Measurements from ENCODE around the gene PHGDH. TPM values are rescaled to one million over a fixed set of nuclear protein-coding genes. Genes with fewer than 3 reads are reported as not detected.
A peak's percentile ranks its signal among the peaks of the same experiment; 100 is the strongest.
"Not testable (repeated sequence)": the region's sequence is repeated elsewhere in the genome, so short reads cannot be mapped to it uniquely, and the experiment has no call there.

PHGDH gene
- total and polyA plus RNA-seq, 2 experiments from 2014 or later: 257 to 298 TPM

- DNase-seq: peak; percentile 54
- Histone ChIP-seq H3K9me2 (ENCODE audit: insufficient read depth) (no peaks in the 10 kb centered on the region), H3K4me3 (no peak overlapping the region), H3K79me2 (ENCODE audit: insufficient read depth) (no peaks in the 10 kb centered on the region), H3K27ac (no peak overlapping the region), H4K20me1 (ENCODE audit: insufficient read depth) (no peaks in the 10 kb centered on the region), H2AFZ (no peak overlapping the region), H3K9me3 (ENCODE audit: low read depth) (no peaks in the 10 kb centered on the region), H3K27me3 (replicated peaks; ENCODE audit: insufficient read depth) (no peaks in the 10 kb centered on the region), H3K9ac (no peak overlapping the region), H3K36me3 (ENCODE audit: low read depth) (no peaks in the 10 kb centered on the region), H3F3A (ENCODE audit: insufficient read depth) (no peaks in the 10 kb centered on the region; the same call in 1 of the 2 replicates), H3K4me2 (ENCODE audit: unreplicated experiment) (no peak overlapping the region), H3K4me1 (ENCODE audit: insufficient read depth) (peaks cover 3% of the 10 kb centered on the region; the same call in 1 of the 2 replicates)
- in situ Hi-C loops (cut with MboI): no loop called here
- 84 to 86% methylated on average over 2 of the region's 2 CpGs for WGBS, 2 experiments (ENCODE audit: low coverage in 1 of 2, low lambda C conversion rate in 2 of 2, missing lambda C conversion rate in 2 of 2)
- TF ChIP-seq EZH2 (IDR thresholded peaks at IDR 0.05; ENCODE audit: insufficient read depth, poor library complexity, severe bottlenecking) (no peak), EZH2phosphoT487 (IDR thresholded peaks at IDR 0.05; ENCODE audit: insufficient read depth, low read depth) (no peak)
Observed at GRCh38 chr1:119687434-119688079, 24.2 kb upstream of the PHGDH start.

- peaks cover 3% of the 10 kb centered on the region; the same call in 1 of the 2 replicates for H3K4me1 ChIP-seq (ENCODE audit: insufficient read depth)
Observed at GRCh38 chr1:119688810-119689209, 22.9 kb upstream of the PHGDH start.

GRCh38 chr1:119689511-119689910 is 22.2 kb upstream of the PHGDH start:
- Histone ChIP-seq H3K27ac (no peak overlapping the region), H3K4me3 (no peak overlapping the region), H3K79me2 (ENCODE audit: insufficient read depth) (no peaks in the 10 kb centered on the region), H3K9me2 (ENCODE audit: insufficient read depth) (no peaks in the 10 kb centered on the region), H3K4me1 (ENCODE audit: insufficient read depth) (peaks cover 3% of the 10 kb centered on the region; the same call in 1 of the 2 replicates), H4K20me1 (ENCODE audit: insufficient read depth) (no peaks in the 10 kb centered on the region), H3F3A (ENCODE audit: insufficient read depth) (no peaks in the 10 kb centered on the region), H3K27me3 (replicated peaks; ENCODE audit: insufficient read depth) (no peaks in the 10 kb centered on the region), H3K36me3 (ENCODE audit: low read depth) (no peaks in the 10 kb centered on the region), H3K9ac (no peak overlapping the region), H3K9me3 (ENCODE audit: low read depth) (no peaks in the 10 kb centered on the region), H2AFZ (no peak overlapping the region), H3K4me2 (ENCODE audit: unreplicated experiment) (no peak overlapping the region)
- DNase-seq: no peak
- TF ChIP-seq EZH2 (IDR thresholded peaks at IDR 0.05; ENCODE audit: insufficient read depth, poor library complexity, severe bottlenecking) (no peak), EZH2phosphoT487 (IDR thresholded peaks at IDR 0.05; ENCODE audit: insufficient read depth, low read depth) (no peak)
- in situ Hi-C loops (cut with MboI): no loop called here

More at GRCh38 chr1:119688810-119689209, 22.9 kb upstream of the PHGDH start:
- no peak overlapping the region for H2AFZ ChIP-seq
- no peak overlapping the region for H3K4me3 ChIP-seq
- in situ Hi-C loops (cut with MboI): no loop called here
- H3K79me2 ChIP-seq (ENCODE audit: insufficient read depth): no peaks in the 10 kb centered on the region
- H3K9ac ChIP-seq: no peak overlapping the region
- DNase-seq: no peak
- no peak overlapping the region for H3K4me2 ChIP-seq (ENCODE audit: unreplicated experiment)
- H3K36me3 ChIP-seq (ENCODE audit: low read depth): no peaks in the 10 kb centered on the region
- no peaks in the 10 kb centered on the region for H3K9me3 ChIP-seq (ENCODE audit: low read depth)
- H3F3A ChIP-seq (ENCODE audit: insufficient read depth): no peaks in the 10 kb centered on the region
- no peaks in the 10 kb centered on the region for H3K9me2 ChIP-seq (ENCODE audit: insufficient read depth)
- H3K27me3 ChIP-seq (replicated peaks; ENCODE audit: insufficient read depth): no peaks in the 10 kb centered on the region
- H3K27ac ChIP-seq: no peak overlapping the region
- H4K20me1 ChIP-seq (ENCODE audit: insufficient read depth): no peaks in the 10 kb centered on the region
- TF ChIP-seq EZH2phosphoT487 (IDR thresholded peaks at IDR 0.05; ENCODE audit: insufficient read depth, low read depth): no peak

GRCh38 chr1:119696863-119697262 is 14.9 kb upstream of the PHGDH start:
- in situ Hi-C loops (cut with MboI); H3K27me3 ChIP-seq (replicated peaks; ENCODE audit: insufficient read depth); DNase-seq; H2AFZ ChIP-seq; H3K4me3 ChIP-seq; H3K4me1 ChIP-seq (ENCODE audit: insufficient read depth); H3K9me2 ChIP-seq (ENCODE audit: insufficient read depth); H3K9me3 ChIP-seq (ENCODE audit: low read depth); H4K20me1 ChIP-seq (ENCODE audit: insufficient read depth); H3K36me3 ChIP-seq (ENCODE audit: low read depth); H3K27ac ChIP-seq; H3K9ac ChIP-seq; H3K79me2 ChIP-seq (ENCODE audit: insufficient read depth); H3K4me2 ChIP-seq (ENCODE audit: unreplicated experiment); H3F3A ChIP-seq (ENCODE audit: insufficient read depth): not testable (repeated sequence)
- WGBS, 2 experiments (ENCODE audit: low coverage in 1 of 2, low lambda C conversion rate in 2 of 2, missing lambda C conversion rate in 2 of 2): 46 to 57% methylated on average over 4 of the region's 4 CpGs

DNA sequence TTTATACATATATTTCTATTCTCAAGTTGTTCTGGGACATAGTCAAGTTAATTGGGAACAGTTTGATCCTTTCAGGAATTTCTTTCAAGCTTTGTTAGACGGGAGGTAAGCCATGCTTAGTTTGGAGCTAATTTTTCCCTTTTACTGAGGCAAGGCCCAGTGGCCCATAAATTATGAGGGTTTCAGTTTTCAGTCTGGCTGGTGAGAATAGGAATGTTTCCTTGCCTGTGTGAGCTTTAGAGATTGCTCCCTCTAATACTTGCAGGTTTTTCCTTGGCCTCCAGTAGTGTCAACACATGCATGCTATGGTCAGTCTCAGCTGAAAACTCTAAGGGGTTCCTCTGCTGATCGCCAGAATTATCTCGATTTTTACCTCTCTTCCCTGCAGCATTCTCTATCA is 14.1 kb upstream of the PHGDH start:
- Histone ChIP-seq H3K4me3 (no peak overlapping the region), H3K9me3 (ENCODE audit: low read depth) (no peaks in the 10 kb centered on the region), H3K27me3 (replicated peaks; ENCODE audit: insufficient read depth) (no peaks in the 10 kb centered on the region), H3K4me1 (ENCODE audit: insufficient read depth) (0 out of 2 replicates have a peak, but pooled peaks cover 2% of the 10 kb centered on the region), H3K9ac (no peak overlapping the region), H3F3A (ENCODE audit: insufficient read depth) (no peaks in the 10 kb centered on the region), H2AFZ (no peak overlapping the region), H4K20me1 (ENCODE audit: insufficient read depth) (no peaks in the 10 kb centered on the region), H3K79me2 (ENCODE audit: insufficient read depth) (no peaks in the 10 kb centered on the region), H3K9me2 (ENCODE audit: insufficient read depth) (no peaks in the 10 kb centered on the region), H3K27ac (no peak overlapping the region), H3K4me2 (ENCODE audit: unreplicated experiment) (no peak overlapping the region), H3K36me3 (ENCODE audit: low read depth) (no peaks in the 10 kb centered on the region)
- in situ Hi-C loops (cut with MboI): no loop called here
- DNase-seq: no peak
- 29 to 30% methylated on average over 3 of the region's 3 CpGs for WGBS, 2 experiments (ENCODE audit: low coverage in 1 of 2, low lambda C conversion rate in 2 of 2, missing lambda C conversion rate in 2 of 2)
- TF ChIP-seq EZH2phosphoT487 (IDR thresholded peaks at IDR 0.05; ENCODE audit: insufficient read depth, low read depth) (no peak), EZH2 (IDR thresholded peaks at IDR 0.05; ENCODE audit: insufficient read depth, poor library complexity, severe bottlenecking) (no peak)

All from GM23248 (cell line).